HG03066 (cell line): ENCODE results near the gene CAPN13.

Experiments used
- ATAC-seq: cut with Tn5 transposase; IDR thresholded peaks from one replicate; pipeline ENCODE4 v1.9.1; 2021; ENCODE audit warnings: low read depth; ENCODE audit not compliant: unreplicated experiment

Gene CAPN13

DNA sequence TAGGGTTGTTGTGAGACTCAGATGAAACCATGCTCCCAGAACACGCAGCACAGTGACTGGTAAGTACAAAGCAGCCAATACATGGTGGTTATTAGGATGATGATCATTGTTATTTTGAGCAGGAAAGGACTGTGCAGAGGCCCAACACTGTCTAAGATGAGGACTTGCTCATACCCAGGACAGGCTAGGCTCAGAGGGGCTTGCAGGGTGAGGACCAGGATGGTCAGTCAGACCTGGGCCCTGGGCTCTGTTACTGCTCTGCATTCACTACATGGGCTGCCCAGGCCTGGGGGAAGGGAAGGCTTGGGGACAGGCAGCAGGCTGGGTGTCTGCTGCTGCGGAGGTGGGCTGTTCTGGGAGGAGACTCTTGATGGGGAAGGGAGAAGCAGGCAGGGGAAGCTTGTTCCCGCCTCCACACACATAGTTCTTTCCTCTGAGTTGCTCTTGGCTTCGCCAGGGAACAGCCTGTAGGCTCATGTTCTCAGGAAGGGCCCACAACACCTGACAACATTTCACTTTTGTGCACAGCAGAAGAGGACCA, 17.5 kb downstream of the CAPN13 start:
- ATAC-seq, result no peak

DNA sequence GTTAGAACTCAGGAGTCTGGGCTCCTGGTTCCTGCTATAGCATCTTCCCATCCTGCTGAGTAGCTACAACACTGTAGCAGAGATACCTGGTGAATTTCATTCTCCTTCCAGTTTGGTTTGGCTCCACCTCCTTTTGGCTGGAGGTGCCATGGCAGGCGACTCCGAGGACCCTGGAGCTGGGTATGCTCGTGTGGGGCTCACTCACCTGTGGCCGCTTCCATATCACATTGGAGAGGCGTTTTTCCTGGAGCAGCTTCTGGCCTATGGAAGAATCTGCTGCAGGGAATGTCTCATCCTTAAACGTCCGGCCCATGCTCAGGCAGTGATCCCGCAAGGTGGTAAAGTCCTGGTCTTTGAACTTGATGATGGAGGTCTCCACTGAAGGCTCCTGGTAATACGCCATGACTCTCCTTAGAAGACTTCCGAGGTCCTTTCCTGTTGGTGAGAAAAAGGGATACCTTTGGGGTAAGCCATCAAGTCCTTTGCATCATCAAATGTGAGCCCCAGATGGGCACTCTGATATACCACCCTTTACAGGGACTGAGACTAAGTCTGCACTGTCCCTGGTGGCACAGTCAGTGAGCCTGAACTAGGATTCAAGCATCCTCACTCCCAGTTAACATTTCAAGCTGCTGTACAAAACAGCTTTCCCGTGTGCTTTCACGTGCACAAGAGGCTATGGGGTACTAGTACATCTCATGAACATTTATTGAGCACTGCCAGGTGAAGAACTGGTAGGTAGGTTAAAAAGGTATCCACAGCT, 20.1 kb downstream of the CAPN13 start:
- ATAC-seq, result no peak

DNA sequence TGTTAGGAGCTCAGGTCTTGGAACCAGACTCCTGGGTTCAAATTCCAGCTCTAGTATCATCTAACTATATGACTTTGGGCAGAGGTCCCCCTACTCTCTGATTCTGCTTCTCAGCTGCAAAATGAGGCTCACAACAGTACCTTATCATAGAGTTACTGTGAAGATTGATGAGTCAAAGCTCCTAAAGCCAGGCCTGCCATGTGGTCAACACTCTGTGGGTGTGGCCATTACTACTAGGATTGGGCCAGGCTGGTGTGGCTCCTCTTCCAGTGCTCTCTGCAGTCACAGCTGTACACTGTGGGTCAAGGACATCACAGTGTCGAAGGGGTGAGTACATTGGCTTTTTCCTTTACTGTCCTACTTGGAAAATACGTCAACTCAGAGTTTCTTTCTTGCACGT, 22.6 kb downstream of the CAPN13 start:
- ATAC-seq, result no peak

DNA sequence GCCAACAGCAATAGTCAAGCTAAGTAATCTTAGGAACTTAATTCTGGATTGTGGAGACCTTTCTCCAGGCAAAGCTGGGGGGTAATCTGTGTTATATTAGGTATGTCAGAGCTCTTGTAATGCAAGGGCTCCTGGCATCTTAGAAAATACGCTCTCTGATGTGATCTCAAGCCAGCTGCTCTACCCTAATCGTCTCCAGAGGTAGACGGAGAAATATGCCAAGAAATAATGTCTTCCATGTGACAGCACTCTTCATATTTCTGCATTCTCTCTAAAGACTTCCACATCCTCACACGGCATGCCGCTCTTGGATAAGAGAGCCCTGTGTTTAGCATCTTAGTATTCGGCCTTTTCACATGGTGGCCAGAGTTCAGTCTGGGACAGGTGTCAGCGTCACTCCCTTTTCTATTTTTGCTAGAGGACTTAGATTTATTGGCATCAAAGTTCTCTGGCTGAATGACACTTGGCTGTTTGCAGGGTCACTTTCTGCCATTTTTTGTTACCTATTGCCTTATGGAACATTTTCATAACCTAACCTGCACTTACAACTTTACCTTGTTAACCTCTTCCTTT, 25.2 kb downstream of the CAPN13 start:
- no peak for ATAC-seq

DNA sequence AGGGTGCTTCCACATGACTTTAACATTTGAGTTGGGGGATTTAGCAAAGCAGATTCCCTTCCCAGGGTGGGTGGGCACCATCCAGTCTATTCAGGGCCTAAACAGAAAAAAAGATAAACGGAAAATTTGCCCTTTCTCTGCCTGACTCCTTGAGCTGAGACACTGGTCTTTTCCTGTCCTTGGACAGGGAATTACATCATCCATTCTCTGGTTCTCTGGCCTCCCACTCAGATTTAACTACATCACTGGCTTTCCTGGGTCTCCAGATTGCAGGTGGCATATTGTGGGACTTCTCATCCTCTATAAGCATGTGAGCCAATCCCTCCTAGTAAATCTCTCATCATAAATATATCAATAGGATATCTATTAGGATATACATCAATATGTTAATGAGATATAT, 25.8 kb downstream of the CAPN13 start:
- ATAC-seq, result no peak

DNA sequence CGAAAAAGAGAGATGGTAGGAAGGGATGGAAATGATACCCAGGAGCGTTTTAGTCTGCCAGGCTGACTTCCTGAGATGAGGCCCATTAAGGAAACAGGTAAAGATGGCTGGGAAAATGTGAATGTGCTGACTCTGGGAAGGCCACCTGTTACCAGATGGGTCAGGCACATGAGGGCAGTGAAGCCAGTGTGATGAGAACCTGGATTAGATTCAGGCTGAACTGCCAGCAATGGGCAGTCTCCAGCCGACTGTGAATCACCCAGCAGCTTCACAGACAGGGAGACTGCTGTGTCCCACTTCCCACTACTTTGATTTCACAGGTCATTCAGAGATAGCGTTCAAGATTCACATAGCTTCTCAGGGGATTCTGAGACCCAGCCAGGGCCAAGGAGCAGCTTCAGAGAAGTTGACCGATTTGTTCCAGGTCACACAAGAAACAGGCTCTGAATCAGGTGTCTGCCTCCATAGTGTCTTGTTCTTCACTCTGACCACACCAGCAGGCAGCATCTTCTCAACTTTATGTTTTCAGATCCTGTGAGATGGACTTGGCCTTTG, 26.4 kb downstream of the CAPN13 start:
- no peak for ATAC-seq

DNA sequence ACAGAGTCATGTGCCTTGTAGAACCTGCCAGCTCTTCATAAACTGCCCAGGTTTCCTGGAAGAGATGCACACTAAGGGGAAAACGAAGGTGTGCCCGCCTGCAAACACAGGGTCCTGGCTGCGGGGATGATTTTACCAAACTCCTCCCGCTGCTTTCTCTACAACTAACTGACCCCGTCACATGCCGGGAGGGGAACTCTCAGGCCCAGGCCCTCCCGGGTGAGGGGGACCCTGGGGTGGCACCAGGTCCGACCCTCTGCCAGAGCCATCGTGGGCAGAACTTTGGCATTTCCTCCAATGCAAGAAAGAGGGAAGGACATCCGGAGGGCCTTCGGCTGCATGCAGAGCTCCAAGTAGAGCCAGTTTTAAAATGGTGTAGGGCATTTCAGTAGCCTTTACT, 28.6 kb downstream of the CAPN13 start:
- ATAC-seq, result no peak

DNA sequence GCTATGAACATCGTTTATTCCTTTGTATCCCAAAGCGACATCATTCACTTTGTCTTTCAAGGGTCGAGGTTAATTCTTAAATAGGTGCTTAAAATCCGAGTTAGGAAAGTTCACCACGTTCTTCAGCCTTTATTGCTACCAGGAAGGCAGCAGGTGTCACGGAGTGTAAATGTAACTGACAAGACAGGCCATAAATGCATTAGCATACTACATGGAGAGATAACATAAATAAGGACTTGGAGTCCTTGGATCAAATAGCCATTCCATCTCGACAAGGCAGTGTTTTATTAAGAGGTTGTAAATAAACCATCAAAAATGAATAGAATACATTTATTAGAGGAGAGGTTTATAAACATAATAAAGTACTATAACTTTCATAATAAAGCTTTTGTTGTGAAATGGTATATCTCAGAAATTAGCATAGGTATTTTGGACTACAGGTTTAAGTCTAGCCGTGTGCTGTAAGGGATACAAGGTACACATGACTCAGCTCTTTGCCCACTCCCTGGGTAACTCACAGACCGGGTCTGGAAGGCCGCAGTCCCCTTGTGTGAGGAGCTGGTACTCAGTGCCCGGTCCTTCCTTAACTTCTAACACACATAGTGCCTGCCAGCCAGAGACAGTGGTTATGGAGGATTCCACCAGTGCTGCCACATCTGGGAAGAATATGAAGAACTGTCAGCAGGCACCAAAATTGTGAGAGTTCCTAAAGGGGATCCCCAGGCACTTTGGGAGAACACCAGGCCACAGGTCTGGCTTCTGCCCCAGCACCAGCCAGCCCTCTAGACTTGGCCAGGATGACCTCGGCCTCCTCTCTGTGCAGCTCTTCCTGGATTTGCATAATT, 29.4 kb downstream of the CAPN13 start:
- ATAC-seq, result no peak

DNA sequence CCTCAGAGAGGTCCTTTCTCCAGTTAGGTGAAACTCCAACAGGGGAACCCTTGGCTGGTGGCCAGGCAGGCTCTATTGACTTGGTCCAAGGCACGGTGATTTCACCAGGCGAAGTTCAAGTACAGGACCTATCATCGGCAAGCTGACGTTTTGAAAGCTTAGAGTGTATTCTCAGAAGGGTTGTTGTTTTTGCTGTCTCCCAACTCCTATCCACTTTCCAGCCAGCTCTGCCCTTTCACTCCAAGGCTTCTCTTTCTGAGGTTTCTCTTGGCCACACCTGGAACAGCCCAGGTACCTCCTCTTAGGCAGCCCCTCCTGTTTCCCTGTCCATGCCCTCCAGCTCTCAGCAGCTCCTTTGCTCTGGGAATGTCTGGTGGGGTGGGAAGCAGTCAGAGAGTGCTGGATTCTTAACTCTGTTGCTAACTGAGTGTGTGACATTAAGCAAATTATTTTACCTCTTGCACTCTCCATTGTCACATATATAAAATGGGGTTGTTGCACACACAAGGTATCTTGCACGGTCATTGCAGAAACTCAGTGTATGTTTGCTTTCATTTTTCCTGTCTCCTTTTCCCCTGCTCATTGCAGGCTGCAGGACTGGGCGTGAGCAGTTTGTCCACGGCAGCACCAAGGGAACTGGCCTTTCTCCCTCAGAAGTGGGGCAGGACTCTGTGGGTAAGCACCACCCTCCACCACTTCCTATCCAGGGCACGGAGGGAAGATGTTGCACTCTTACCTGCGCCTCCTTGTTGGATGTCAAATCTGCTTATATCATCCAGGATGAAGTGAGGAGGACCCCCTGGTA, 30.2 kb downstream of the CAPN13 start:
- no peak for ATAC-seq

DNA sequence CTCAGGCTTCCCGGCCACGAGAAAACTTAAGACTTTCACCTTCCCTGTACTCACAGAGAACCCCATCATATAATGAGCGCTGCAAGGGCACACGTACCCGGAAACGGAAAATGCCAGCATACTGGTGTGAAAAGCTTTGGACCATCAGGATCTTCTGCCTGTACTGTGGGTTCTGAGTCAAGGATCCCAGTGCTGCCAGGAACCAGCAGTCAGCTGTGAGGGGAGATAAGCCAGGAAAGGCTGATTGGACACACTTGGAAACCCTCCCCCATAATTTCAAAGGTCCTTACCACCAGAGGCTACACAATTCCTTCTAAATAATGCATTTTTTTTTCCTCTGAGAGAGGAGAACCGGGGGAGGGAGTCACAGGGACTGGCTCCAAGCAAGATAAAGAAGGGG, 31.4 kb downstream of the CAPN13 start:
- no peak for ATAC-seq

DNA sequence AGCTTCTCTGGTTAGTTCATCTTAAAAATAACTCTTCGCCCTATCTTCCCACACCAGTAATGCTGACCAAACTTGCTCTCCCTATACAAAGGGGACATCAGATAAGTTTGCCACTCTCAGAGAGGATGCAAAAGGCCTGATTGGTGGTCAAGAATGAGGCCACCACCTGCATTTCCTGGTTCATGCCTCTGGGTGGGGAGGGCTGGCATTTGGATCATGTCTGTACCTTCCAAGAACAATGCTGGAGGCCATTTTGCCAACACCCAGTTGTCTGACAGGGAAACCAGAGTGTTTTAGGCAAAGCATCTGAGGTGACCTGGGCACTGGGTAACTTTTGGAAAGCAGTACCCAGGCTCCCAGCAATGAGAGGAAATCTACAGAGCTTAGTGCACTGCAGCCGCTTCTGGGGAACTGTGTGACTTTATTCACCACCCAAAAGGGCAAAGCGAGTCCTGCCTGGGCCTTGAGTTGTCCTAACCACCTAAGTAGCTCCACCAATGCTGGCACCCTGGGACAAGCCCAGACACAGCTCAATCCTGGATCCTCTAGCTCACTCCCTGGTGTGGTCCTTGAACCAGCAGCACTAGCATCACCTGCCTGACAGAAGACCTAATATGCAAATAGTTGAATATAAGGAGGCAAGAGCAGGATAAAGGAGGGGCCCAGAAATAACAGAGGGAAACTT, 35.1 kb downstream of the CAPN13 start:
- no peak for ATAC-seq

DNA sequence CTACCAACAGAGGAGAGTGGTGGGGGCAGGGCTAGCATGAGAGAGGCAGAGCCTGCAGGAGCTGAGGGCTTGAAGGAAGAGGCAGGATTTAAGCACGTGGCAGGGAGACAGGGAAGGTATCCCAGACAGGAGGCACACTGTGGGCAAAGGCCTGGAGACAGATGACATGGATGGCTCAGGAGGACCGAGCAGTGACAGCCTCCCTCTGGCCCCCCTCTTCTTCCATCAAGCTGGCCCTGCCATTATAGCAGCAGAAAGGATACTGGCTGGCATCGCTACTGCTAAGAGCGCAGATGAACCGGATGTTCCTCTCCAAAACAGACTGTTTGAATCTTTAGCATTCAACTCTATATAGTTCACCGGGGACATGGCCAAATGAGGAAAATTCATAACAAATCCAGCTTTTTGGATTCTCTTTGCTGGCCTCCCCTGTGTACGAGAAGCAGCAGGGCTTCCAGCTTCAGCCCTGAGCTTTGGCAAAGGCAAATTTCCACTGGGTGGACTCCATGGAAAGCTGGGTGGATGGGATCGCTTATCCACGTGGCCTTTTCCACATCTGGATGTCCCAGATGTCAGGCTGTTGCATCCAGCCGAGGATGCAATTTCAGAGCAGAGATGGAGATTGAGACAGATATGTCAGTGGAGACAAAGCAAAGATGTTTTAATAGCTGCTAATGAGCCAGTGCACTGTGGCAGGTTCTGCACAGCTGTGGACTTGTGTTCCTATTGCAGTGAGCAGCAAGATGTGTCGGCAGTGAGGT, 36.2 kb downstream of the CAPN13 start:
- ATAC-seq, result no peak

DNA sequence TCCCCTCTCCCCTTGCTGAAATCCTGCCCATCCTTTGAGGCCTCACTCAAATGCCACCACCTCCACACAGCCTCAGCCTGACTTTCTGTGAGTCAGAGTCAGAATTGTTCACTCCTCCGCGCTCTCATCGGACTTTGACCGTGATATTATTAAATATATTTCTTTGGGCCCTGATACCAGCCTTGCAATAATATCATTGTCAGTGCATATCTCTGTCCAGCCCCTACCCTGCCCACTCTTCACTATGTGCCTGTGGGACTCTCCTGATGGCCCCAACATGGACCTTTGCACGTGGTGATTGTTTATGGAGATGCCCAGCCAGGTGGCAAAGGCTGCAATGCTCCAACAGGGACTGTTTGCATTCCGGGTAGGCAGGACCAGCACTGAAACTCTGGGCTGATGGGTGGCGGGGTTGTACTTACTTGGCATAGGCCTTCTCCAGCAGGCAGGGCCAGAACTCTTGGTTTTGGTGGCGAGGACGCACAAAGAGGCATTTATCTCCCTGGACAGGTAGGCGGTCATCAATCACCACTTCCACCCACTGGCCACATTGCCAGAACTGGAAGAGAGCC, 37.3 kb downstream of the CAPN13 start:
- ATAC-seq, result no peak

DNA sequence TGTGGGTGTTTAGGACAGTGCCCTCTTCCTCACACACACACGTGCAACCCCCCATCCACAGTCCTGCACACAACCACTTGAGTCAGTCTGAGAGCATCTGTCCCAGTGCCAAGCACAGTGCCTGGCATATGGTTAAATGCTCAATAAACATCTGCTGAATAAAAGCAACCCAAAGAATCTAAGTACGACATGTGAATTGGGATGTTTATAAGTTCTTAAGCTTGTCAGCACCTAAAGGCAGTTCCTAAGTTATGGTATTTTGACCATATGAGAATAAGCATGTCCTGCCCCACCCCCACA, 37.8 kb downstream of the CAPN13 start:
- ATAC-seq, result no peak

DNA sequence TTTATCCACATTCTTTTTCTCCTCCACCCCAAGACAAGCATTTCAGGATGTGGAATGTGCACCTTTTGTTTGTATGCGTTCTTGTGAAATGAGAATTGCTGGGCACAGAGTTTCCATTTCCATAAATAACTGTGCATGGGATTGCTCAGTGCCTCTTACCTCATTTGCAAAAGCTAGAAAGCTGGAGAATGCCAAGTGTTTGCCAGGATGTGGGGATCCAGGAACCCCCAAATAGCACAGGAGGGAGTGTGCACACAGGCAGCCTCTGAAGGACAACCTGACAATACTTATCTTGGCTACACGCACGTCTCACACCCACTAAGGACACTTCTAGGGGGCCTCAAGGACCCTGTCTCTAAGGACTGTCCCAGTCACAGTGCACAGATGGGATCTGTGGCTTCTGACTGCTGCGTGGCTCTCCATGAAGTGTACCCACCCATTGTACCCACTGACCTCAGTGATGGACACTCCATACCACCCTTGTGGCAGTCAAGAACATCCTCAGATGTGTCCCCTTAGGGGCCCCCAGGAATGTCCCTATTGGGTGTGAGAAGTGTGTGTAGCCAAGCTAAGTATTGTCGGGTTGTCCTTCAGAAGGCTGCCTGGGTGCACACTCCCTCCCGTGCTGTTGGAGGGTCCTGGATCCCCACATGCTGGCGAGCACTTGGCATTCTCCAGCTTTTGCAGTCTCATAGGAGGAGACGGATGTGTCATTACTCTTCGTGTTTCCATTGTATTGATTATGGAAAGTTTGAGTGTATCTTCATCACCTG, 38.4 kb downstream of the CAPN13 start:
- ATAC-seq, result no peak

DNA sequence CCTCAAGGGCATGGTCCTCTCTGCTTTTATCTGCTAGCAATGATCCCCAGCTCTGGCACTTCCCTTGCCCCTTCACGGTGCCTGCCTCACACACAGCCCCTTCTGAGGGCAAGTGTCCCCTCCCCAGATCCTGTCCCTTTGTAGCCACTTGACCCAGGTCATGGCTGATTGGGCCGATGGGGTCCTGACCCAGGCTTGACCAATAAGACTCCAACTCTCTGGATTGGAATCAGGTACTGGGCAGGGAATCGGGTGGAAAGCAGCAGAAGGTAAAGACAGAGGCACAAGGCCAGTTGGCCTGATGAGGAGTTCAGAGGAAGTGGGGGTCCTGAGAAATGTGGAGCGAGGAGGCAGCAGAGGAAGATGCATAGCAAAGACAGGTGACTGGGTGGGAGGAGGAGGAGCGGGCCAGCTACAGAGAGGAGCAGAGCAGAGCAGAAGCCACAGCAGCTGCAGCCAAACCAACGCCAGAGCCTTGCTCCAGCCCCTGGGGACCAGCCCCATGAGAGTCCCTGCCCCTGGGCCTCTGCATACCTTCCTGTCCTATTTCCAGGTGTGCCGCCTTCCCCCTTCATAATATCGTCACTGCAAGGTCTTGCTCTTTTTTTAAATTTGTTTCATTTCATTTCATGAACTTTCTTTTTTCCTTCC, 39.1 kb downstream of the CAPN13 start:
- no peak for ATAC-seq

DNA sequence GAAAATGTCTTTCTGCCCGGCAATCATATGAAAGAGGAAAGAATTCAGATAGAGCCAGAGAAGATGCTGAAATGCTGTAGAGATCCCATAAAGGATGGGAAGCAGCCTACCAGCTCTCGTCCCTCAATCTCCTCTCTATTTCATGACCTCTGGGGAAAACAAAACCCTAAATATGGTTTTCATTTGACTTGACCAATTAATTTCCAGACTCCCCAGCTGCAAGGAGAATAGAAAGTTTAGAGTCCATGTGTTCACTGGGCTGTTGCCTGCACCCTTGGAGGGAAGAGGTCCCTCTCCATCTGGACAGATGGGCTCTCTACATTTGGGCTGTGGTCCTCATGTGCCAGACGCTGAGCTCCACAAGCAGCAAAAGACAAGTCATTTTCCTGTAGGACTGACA, 40.6 kb downstream of the CAPN13 start:
- no peak for ATAC-seq
